Ishikawa (cell line): ENCODE results near the gene UHMK1.

Experiments
- FOXM1 ChIP-seq: IDR thresholded peaks from 2 replicates; pipeline ENCODE4 v1.6.1; 2012; ENCODE audit warnings: low read depth, borderline replicate concordance
- RAD21 ChIP-seq: IDR thresholded peaks from 2 replicates; pipeline ENCODE4 v1.6.1; 2012; ENCODE audit warnings: low read depth
- TAF1 ChIP-seq: IDR thresholded peaks from 2 replicates; pipeline ENCODE4 v1.6.1; 2012; ENCODE audit warnings: low read depth, mild to moderate bottlenecking
- YY1 ChIP-seq: IDR thresholded peaks from 2 replicates; pipeline ENCODE4 v1.6.1; 2012; ENCODE audit warnings: low read depth
- ZBTB7A ChIP-seq: IDR thresholded peaks from 2 replicates; pipeline ENCODE4 v1.6.1; 2012; ENCODE audit warnings: low read depth

DNA sequence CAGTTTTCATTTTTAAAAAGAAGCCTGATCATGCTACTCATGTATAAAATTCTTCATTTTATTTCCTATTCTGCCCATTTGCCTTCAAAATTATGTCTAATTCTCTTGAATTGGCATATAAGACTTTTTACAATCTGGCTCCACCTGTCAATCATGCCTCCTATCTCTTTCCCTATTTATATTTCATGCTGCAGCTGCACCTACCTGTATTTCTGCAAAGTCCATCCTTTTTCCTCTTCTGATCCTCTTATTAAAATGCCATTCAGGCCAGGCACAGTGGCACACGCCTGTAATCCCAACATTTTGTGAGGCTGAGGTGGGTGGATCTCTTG lies 33.3 kb downstream of the UHMK1 start:
- TF ChIP-seq FOXM1 (no peak), ZBTB7A (no peak), TAF1 (no peak), YY1 (no peak), RAD21 (no peak)
